ENCODE measurements around the gene GSK3B.
A peak's percentile ranks its signal among the peaks of the same experiment; 100 is the strongest.

The GSK3B gene

DNA sequence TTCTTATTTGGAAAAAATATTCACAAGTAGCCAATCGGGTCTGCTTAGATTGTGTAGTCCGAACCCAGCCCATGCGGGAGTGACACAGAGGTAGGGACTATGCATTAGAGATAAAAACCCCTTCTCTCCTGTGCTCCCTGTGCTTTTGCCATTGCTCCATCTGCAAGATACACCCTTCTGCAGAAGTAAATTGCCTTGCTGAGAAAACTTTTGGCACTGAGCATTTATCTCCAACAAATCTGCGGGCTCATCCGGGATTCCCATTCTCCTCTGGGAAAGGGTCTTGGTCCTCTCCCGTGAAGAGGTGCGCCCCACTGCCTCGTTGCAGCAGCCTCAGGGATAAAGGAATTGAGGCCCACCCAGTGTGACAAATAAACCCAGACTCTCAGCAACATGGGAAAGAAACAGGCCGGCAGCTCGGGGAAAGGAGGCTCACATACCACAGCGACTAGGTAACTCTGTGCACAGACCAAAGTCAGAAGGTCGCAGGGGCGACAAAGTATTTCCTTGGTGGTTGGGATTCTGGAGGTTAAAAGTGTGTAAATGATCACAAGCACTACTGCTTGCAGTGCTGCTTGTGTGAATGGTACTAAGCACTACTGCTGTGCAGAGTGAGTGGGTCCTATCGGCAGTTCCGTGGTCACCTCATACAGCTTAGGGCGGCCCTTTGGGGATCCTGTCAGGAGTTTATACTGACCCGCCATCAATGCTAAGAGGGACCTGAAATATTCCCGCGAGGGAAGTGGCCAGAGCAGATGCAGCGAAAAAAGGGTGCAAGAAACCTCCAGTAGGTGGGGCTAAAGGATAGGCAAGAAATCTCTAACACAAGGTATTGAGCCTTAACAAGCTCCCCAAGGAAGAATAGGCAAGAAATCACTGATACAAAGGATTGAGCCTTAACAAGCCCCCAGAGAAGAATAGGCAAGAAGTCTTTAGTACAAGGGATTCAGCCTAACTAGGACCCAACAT, 54.3 kb downstream of the GSK3B start:
- H3K4me3 ChIP-seq (replicated peaks in 1 of 2; ENCODE audit: low read depth in 2 of 2, low read length in 2 of 2): no peak overlapping the region
- TF ChIP-seq, protein P1, sequence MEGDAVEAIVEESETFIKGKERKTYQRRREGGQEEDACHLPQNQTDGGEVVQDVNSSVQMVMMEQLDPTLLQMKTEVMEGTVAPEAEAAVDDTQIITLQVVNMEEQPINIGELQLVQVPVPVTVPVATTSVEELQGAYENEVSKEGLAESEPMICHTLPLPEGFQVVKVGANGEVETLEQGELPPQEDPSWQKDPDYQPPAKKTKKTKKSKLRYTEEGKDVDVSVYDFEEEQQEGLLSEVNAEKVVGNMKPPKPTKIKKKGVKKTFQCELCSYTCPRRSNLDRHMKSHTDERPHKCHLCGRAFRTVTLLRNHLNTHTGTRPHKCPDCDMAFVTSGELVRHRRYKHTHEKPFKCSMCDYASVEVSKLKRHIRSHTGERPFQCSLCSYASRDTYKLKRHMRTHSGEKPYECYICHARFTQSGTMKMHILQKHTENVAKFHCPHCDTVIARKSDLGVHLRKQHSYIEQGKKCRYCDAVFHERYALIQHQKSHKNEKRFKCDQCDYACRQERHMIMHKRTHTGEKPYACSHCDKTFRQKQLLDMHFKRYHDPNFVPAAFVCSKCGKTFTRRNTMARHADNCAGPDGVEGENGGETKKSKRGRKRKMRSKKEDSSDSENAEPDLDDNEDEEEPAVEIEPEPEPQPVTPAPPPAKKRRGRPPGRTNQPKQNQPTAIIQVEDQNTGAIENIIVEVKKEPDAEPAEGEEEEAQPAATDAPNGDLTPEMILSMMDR (IDR thresholded peaks at IDR 0.05; ENCODE audit: low read depth, low read length): no peak
- DNase-seq (ENCODE audit: low read depth in 2 of 2): peak; percentile 8 to 18

DNA sequence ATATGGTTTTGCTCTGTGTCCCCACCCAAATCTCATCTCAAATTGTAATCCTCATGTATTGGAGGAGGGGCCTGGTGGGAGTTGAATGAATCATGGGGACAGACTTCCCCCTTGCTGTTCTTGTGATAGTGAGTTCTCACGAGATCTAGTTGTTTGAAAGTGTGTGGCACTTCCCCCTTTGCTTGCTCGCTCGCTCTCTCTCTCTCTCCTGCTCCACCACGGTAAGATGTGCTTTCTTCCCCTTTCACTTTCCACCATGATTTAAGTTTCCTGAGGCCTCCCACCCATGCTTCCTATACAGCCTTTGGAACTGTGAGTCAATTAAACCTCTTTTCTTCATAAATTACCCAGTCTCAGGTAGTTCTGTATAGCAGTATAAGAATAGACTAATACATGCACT, 60.7 kb downstream of the GSK3B start:
- H3K4me3 ChIP-seq (replicated peaks in 1 of 2; ENCODE audit: low read depth in 2 of 2, low read length in 2 of 2): no peak overlapping the region
- TF ChIP-seq, protein P1 (IDR thresholded peaks at IDR 0.05; ENCODE audit: low read depth, low read length): no peak
- DNase-seq (ENCODE audit: low read depth in 2 of 2): no peak

DNA sequence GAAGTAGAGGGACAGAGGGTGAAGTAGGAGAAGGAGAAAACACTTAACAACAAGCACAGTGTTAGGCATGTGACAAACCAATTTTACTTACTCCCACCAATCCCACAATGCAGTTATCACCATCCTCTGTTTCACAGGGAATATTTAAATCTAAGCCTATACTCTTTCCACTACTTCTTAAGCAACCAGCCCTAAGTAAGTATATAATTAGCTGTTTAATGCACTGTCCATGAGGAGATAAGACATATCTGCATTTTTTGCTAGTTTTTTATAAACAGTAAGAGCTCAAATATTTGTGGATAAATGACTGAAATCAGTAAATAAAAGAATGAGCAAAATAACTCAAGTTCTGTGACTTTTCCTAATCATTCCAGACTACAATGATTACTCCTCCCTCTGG, 62.7 kb downstream of the GSK3B start:
- H3K4me3 ChIP-seq (replicated peaks in 1 of 2; ENCODE audit: low read depth in 2 of 2, low read length in 2 of 2): no peak overlapping the region
- TF ChIP-seq, protein P1 (IDR thresholded peaks at IDR 0.05; ENCODE audit: low read depth, low read length): no peak
- no peak for DNase-seq (ENCODE audit: low read depth in 2 of 2)

DNA sequence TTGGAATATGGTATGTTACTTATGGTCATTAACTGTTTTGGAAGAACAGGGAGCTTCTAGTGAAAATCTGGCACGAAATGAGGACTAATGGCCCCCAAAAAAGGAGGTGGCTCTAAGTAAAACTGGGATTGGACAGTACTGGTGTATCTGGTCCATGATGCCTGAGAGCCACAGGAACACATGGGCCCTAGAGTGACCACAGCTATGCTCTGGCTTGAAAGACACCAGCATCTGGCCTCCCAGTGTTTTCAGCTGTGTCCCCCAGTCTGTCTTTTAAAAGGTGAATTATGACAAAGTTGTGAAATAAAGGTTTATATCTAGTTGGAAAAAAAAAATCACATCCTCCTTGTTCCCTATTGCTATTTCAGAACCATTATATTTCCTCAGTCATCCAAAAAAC, 64.5 kb downstream of the GSK3B start:
- DNase-seq (ENCODE audit: low read depth in 2 of 2): no peak

DNA sequence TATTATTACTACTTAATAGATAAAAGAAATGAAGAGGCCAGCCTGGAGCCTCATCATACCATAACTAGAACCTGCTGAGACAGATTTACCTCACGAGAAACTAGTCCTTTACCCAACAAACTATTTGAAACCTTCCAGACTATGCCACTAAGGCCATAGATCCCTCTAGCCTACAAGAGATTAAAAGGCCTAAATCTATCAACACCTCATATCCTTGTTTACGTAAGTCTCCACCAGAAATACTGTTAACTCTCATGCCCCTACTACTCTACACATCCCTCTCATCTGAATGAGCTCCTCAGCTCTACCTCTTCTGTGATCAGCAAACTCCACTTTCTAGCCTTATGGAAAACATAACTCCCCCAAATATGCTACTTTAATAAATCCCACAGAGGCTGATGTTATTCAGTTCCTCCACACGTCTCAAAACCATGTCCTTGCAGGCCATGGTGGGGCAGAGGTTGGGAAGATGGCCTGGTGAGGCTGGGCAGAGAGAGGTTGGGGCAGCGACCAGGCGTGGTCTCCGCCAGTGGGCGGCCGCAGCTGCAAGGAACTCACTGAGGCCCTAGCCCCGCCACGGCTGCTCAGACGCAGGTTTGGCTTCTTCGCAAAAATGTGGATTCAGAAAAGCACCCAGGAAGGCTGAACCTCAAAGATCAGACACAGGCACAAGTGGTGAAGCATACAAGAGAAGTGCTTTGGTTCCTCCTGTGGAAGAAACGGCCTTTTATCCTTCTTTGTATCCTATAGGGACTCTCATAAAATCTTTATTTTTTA, 65.8 kb downstream of the GSK3B start:
- TF ChIP-seq, protein P1 (IDR thresholded peaks at IDR 0.05; ENCODE audit: low read depth, low read length): no peak
- no peak for DNase-seq (ENCODE audit: low read depth in 2 of 2)
- no peak overlapping the region for H3K4me3 ChIP-seq (replicated peaks in 1 of 2; ENCODE audit: low read depth in 2 of 2, low read length in 2 of 2)

More for the DNA sequence above, 64.5 kb downstream of the GSK3B start:
- TF ChIP-seq, protein P1 (IDR thresholded peaks at IDR 0.05; ENCODE audit: low read depth, low read length): no peak
- H3K4me3 ChIP-seq (replicated peaks in 1 of 2; ENCODE audit: low read depth in 2 of 2, low read length in 2 of 2): no peak overlapping the region

DNA sequence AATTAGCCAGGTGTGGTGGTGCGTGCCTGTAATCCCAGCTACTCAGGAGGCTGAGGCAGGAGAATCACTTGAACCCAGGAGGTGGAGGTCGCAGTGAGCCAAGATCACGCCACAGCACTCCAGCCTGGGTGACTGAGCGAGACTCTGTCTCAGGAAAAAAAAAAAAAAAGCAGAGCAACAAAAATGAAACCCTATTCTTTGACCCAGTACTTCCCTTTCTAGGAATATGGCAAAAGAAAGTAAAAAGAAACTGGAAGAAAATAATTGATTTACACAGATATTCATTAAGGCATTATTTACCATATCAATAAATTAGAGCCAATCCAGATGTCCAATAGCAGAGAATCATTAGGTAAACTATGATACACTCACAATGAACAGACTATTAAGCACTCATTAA, 67.0 kb downstream of the GSK3B start:
- no peak for DNase-seq (ENCODE audit: low read depth in 2 of 2)
- H3K4me3 ChIP-seq (replicated peaks in 1 of 2; ENCODE audit: low read depth in 2 of 2, low read length in 2 of 2): no peak overlapping the region
- TF ChIP-seq, protein P1 (IDR thresholded peaks at IDR 0.05; ENCODE audit: low read depth, low read length): no peak

Data from cardiac fibroblast (primary cell).